Glutamatergic neuron (in vitro differentiated cells): ENCODE results near the gene UNC5CL. TPM values are rescaled to one million over a fixed set of nuclear protein-coding genes. Genes with fewer than 3 reads are reported as not detected.

Source experiments
- DNase-seq: peaks from one replicate; pipeline ENCODE4 v3.0.0; 2022
- H3K27ac Mint-ChIP-seq: one replicate; pipeline ENCODE4 v1.8.0; 2020; ENCODE audit warnings: mild to moderate bottlenecking, mixed read lengths, inconsistent platforms; ENCODE audit not compliant: unreplicated experiment
- H3K27me3 Mint-ChIP-seq: one replicate; pipeline ENCODE4 v1.8.0; 2020; ENCODE audit warnings: mild to moderate bottlenecking, moderate library complexity, mixed read lengths, inconsistent platforms; ENCODE audit not compliant: unreplicated experiment
- H3K36me3 Mint-ChIP-seq: one replicate; pipeline ENCODE4 v1.8.0; 2020; ENCODE audit warnings: mild to moderate bottlenecking, mixed read lengths, inconsistent platforms; ENCODE audit not compliant: unreplicated experiment
- H3K4me1 Mint-ChIP-seq: one replicate; pipeline ENCODE4 v1.8.0; 2020; ENCODE audit warnings: mild to moderate bottlenecking, low read depth, mixed read lengths, inconsistent platforms; ENCODE audit not compliant: unreplicated experiment
- H3K4me3 Mint-ChIP-seq: one replicate; pipeline ENCODE4 v1.8.0; 2020; ENCODE audit warnings: mild to moderate bottlenecking, mixed read lengths, inconsistent platforms; ENCODE audit not compliant: unreplicated experiment
- H3K9me3 Mint-ChIP-seq: one replicate; pipeline ENCODE4 v1.8.0; 2020; ENCODE audit warnings: mild to moderate bottlenecking, moderate library complexity, mixed read lengths, inconsistent platforms; ENCODE audit not compliant: unreplicated experiment
- total RNA-seq: library from RNA; stranded (reverse); fragmentation: NEBNext Ultra II Directional; extraction: Animal tissue kit (Norgen Biotek cat#: 25700); gene quantifications from one replicate; pipeline ENCODE4 v1.2.1, GENCODE V29; 2021; ENCODE audit not compliant: unreplicated experiment
- TF ChIP-seq, protein P1 (sequence below): fragments of 200-600 bp; sonication (generic); IDR thresholded peaks from one replicate; pipeline ENCODE4 v1.5.0; 2021; ENCODE audit not compliant: partially characterized antibody, unreplicated experiment

The UNC5CL gene
- total RNA-seq, 1 donor from 2014 or later, result 1.0 TPM

DNA sequence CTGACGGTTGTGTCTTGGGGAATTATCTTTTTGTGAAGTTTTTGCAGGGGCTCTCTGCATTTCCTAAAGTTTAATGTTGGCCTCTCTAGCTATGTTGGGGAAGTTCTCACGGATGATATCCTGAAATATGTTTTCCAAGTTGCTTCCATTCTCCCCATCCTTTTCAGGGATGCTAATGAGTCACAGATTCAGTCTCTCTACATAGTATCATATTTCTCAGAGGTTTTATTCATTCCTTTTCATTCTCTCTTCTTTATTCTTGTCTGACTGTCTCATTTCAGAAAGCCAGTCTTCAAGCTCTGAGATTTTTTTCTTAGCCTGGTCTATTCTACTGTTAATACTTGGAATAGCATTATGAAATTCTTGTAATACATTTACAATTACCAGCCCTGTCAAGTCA lies 61.3 kb downstream of the UNC5CL start:
- Mint-ChIP-seq H3K36me3 (no peaks in the 10 kb centered on the region), H3K27ac (no peak overlapping the region), H3K9me3 (peaks cover 2% of the 10 kb centered on the region), H3K4me1 (no peaks in the 10 kb centered on the region), H3K27me3 (peaks cover 2% of the 10 kb centered on the region), H3K4me3 (no peak overlapping the region)
- TF ChIP-seq, protein P1, sequence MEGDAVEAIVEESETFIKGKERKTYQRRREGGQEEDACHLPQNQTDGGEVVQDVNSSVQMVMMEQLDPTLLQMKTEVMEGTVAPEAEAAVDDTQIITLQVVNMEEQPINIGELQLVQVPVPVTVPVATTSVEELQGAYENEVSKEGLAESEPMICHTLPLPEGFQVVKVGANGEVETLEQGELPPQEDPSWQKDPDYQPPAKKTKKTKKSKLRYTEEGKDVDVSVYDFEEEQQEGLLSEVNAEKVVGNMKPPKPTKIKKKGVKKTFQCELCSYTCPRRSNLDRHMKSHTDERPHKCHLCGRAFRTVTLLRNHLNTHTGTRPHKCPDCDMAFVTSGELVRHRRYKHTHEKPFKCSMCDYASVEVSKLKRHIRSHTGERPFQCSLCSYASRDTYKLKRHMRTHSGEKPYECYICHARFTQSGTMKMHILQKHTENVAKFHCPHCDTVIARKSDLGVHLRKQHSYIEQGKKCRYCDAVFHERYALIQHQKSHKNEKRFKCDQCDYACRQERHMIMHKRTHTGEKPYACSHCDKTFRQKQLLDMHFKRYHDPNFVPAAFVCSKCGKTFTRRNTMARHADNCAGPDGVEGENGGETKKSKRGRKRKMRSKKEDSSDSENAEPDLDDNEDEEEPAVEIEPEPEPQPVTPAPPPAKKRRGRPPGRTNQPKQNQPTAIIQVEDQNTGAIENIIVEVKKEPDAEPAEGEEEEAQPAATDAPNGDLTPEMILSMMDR, result no peak
- DNase-seq, result no peak

DNA sequence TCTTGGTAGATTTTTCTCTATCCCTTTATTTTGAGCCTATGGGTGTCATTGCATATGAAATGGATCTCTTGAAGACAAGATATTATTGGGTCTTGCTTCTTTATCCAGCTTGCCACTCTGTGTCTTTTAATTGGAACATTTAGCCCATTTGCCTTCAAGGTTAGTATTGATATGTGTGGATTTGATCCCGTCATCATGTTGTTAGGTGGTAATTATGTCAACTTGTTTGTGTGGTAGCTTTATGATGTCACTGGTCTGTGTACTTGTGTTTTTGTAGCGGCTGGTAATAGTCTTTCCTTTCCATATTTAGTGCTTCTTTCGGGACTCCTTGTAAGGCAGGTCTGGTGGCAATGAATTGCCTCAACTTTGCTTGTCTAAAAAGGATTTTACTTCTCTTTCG lies 61.9 kb downstream of the UNC5CL start:
- no peak for DNase-seq
- Mint-ChIP-seq H3K4me3 (no peak overlapping the region), H3K9me3 (peaks cover 5% of the 10 kb centered on the region), H3K36me3 (no peaks in the 10 kb centered on the region), H3K27me3 (peaks cover 2% of the 10 kb centered on the region), H3K4me1 (no peaks in the 10 kb centered on the region), H3K27ac (no peak overlapping the region)
- TF ChIP-seq, protein P1, result no peak

Other genes with a start within 250 kb of the UNC5CL start
- not detected for gene TSPO2, start 3.2 kb upstream of the UNC5CL start, total RNA-seq
- gene APOBEC2, start 14.0 kb upstream of the UNC5CL start, total RNA-seq, result 0.61 TPM
- 24.4 TPM for gene OARD1, start 33.1 kb upstream of the UNC5CL start, total RNA-seq
- gene NFYA, start 33.8 kb upstream of the UNC5CL start, total RNA-seq, result 47.8 TPM
- not detected for gene TREML1, start 115.1 kb upstream of the UNC5CL start, total RNA-seq
- not detected for gene TREM2, start 123.9 kb upstream of the UNC5CL start, total RNA-seq
- not detected for gene TREML2, start 161.9 kb upstream of the UNC5CL start, total RNA-seq
- gene TREML4, start 189.1 kb upstream of the UNC5CL start, total RNA-seq, result not detected
- gene TREM1, start 247.5 kb upstream of the UNC5CL start, total RNA-seq, result not detected